Stimulated activated CD8-positive, alpha-beta memory T cell treated with anti-CD3 and anti-CD28 coated beads, Interleukin-12 subunit alpha, Interleukin-12 subunit beta, amount 100 ng/mL, for 1 hour (primary cell): ENCODE data around the gene EYA2.

Experiments used
- DNase-seq: peaks from one replicate; pipeline ENCODE4 v3.0.0-alpha.2; 2020; ENCODE audit warnings: low read depth

EYA2 gene

DNA sequence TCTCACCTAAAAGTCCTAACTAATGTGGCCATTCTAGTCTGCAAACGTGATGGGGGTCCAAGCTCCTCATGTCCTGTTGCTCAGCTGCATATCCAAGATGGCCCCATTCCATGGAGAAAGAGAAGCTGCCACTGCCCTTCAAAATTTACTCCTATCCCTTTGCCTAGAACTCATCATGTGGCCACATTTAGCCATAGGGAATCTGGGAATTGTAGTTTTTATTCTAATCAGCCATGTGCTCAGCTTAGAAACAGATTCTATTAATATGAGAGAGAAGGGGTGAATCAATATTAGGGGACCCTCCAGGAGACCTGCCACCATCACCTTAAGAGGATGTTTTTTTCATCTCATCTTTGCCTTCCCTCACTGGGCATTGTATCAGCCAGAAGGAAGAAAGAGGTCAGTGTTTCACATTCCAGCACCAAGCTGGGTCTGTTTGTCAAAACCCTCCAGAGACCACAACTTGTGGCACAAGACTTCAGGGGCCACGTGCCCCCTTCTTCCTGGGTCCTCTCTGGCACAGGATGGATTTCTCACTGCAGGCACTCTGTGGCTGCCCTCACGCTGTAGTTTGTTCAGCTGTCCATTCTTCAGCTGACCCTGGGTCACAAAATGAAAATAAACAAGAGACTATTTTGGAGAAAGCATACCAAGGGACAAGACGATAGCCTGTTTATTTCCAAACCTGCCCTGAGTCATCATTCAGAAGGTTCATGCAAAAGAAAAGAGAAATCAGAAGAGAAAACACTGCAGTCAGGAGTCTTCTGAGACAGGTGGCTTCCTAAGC, 172.0 kb downstream of the EYA2 start:
- no peak for DNase-seq

DNA sequence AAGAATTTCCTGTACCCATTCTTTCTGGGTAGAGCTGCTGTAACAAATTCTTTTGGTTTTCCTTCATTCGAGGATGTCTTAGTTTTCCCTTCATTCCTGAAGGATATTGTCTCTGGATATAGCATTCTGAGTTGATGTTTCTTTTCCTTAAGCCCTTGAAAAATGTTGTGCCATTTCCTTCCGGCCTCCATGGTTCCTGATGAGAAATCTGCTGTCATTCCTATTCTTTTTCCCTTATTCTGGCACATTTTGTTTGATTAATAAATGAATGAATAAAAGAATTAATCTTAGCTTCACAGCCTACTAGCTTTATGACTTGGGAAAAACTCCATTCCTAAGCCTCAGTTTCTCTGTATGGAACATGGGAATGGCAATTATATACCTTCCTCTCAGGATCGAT, 173.1 kb downstream of the EYA2 start:
- DNase-seq, result no peak

DNA sequence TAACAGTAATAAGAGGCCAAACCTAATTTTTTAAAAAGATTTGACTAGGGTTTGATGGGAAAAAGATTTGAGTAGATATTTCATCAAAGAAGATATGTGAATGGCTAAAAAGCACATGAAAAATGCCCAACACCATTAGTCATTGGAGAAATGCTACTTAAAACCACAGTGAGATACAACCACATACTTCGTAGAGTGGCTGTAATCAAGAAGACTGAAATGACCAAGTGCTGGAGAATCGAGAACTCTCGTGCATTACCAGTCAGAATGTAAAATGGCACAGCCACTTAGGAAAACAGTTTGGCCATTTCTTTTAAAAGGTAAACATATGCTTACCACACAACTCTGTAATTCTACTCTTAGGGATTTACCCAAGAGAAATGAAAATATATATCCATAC, 175.5 kb downstream of the EYA2 start:
- DNase-seq, result no peak

DNA sequence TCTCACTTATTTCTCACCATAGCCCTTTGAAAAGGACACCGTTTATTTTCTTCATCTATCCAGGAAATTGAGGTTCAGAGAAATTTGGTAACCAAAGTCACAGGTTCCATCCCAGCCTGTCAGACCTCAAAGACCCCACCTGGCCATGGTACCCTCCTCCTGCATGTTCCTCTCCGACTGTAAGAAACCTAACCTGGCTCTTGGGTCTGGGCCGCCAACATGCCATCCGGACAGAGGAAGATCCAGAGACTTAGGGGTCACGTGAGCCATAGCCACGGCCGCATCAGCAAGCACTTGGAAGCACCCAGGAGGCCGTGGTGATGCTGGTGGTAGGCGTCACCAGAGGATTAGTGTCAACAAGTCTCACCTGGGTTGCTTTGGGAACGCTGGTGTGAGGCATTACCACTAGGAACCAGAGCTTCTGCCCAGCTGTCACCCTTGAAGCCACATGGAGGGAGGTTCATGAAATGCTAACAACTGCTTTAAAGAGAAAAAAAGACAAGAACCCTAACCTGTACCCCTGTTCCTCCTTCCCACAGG, 177.1 kb downstream of the EYA2 start:
- no peak for DNase-seq

DNA sequence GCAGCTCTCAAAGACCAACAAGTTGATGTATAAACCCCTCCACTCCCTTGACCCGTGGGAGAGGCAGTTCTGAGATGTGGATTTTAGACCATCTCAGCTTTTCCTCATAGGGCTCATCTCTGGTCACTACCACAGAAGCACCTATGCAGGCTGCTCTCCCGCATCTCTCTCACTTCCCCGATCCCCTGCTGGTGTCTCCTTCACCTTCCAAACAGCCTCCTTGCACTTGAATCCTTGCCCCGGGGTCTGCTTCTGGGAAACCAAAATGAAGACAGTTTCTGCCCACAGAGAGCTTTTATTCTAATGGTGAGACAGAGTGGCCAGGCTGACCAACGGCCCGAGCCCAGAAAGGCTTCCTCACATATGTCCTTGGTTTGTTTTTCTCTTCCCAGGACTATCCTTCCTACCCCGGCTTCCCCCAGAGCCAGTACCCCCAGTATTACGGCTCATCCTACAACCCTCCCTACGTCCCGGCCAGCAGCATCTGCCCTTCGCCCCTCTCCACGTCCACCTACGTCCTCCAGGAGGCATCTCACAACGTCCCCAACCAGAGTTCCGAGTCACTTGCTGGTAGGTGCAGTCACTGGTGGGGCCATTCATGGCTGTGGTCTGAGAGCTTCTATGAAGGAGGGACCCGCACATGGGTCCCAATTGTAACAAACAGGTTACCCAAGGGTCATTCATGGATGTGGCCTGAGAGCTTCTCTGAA, 179.3 kb downstream of the EYA2 start:
- DNase-seq, result no peak

DNA sequence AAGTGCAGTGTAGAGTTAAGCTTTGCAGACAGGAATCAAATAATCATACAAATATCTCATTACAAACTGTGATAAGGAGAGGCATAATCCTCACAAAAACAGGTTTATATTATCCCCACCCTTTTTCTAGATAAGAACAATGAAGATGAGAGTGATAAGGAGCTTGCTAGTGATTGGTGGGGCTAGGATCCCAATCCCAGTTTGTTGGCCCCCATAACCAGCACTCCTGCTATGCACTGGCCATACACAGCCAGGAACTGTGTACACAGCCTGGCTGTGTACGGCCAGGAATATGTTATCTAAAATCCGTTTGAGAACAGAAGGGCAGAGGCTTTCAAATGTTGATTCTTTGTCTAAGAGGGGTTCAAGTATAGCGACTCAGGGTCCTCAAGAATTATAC, 180.6 kb downstream of the EYA2 start:
- no peak for DNase-seq

DNA sequence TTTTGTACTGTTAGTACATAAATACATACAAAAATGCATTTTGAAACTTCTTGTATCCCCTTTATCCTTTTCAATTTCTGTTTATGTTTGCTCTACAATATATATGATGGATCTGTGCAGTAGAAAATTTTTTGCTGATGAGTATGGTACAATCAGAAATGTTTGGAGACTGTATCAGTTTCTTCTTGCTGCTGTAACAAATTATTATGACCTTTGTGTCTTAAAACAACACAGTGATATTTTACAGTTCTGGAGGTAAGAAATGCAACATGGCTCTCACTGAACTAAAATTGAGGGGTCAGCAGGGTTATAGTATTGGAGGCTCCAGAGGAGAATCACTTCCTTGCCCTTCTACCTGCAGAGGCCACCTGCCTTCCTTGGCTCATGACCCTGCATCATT, 184.4 kb downstream of the EYA2 start:
- DNase-seq, result no peak

DNA sequence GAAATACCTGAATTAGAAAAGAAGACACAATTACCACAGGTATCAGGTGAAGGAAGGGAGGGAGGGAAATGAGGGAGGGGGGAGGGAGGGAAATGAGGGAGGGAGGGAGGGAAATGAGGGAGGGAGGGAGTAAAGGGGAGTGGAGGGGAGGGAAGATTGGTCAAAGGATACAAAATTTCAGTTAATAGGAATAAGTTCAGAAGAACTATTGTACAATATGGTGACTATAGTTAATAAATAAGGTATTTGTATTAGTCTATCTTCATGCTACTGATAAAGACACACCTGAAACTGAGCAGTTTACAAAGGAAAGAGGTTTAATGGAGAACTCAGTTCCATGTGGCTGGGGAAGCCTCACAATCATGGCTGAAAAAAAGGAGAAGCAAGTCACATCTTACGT, 185.7 kb downstream of the EYA2 start:
- DNase-seq, result no peak

DNA sequence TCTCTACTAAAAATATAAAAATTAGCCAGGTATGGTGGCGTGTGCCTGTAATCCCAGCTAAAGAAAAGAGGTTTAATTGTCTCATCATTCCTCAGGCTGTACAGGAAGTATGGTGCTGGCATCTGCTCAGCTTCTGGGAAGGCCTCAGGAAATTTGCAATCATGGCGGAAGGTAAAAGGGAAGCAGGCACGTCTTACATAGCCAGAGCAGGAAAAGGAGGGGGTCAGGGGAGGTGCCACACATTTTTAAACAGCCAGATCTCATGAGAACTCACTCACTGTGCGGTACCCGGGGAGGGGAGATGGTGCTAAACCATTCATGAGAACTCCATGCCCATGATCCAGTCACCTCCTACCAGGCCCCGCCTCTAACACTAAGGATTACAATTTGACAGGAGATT, 191.7 kb downstream of the EYA2 start:
- DNase-seq, result no peak

DNA sequence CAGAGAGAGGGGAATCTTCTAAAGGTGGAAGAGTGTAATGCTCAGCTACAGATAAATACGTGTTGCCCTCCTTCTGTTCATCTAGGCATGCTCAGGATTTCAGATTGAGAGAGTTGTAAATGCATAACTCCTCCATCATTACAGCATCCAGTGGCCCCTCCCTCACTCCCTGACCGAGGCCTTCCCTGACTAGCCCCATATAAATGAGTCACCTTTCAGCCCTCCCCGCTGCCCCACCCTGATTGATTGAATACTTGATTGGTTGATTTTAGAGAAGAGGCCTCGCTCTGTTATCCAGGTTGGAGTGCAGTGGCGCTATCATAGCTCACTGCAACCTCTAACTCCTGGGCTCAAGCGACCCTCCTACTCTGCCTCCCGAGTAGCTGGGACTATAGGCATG, 193.7 kb downstream of the EYA2 start:
- DNase-seq, result no peak

DNA sequence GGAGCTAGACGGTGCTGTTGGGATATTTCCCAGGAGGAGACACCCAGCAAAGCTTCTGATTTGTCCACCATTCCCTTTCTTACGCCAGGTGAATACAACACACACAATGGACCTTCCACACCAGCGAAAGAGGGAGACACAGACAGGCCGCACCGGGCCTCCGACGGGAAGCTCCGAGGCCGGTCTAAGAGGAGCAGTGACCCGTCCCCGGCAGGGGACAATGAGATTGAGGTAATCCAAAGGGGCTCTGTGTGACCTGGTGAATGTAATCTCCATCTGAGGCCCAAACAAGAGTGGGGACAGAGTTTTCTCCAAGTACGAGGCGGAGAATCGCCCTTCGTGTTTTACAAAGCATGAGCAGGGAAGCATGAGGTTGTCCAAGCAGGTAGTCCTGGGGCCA, 194.5 kb downstream of the EYA2 start:
- DNase-seq, result no peak

DNA sequence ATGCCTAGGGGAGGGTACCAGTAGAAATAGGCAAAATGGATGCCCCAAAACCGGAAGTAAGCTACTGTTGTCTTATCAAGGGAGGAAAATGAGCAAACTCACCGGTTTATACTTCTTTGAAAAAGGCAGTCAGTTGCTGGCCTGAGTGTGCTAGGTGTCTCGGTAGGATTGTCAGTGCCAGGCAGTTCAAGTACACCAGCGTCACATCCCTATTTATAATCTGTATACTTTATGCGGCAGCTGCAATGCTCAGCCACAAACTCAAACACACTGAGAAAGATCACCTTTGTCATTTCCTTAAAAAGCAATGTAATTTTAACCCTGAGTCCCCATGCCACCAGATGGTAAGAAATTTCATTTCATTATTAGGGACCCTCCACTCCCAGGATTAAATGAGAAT, 196.2 kb downstream of the EYA2 start:
- DNase-seq, result no peak

DNA sequence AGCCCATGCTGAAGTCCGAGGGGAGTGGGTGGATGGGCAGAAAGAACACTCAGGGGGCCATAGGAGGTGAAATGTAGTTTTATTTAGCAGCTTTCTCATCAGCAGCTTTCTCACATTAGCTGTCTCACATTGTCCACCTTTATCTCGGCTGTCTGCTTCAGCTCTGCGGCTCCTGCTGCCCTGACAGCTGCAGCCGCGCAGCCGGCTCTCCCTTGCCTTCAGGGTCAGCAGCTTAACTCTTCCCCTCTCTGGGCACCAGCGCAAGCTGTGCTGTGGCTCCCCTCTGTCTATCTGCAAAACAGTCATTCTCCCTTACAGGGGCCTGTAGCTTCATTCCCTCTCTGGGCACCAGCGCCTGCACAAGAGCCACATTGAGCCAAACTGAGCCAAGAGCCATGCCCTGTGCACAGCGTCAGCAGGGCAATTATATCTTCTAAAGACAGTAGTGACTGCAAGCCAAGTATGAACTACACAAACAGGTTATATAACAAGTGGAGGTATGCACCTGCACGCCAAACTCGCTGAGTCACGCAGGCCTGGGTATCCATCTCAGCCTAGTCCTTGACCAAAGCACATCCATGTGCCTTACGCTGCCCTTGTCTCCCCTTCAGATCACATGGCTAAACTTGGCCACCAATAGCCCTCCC, 198.8 kb downstream of the EYA2 start:
- no peak for DNase-seq

DNA sequence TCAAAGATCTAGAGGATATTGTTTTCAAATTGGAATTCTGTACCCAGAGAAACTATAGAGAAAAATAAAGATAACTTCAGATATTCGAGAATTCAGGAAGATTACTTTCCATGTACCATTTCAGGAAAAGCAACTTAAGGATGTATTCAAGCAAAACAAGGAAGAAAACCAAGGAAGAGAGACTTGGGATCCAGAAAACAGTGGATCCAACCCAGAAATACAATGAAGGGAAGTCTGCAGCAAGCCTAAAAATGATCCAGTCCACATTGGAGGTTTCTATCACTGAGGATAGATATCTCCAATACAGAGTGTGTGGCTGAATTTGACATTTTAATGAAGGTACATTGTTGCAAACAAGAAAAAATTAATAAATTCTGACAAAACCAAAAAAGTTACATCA, 201.0 kb downstream of the EYA2 start:
- no peak for DNase-seq

DNA sequence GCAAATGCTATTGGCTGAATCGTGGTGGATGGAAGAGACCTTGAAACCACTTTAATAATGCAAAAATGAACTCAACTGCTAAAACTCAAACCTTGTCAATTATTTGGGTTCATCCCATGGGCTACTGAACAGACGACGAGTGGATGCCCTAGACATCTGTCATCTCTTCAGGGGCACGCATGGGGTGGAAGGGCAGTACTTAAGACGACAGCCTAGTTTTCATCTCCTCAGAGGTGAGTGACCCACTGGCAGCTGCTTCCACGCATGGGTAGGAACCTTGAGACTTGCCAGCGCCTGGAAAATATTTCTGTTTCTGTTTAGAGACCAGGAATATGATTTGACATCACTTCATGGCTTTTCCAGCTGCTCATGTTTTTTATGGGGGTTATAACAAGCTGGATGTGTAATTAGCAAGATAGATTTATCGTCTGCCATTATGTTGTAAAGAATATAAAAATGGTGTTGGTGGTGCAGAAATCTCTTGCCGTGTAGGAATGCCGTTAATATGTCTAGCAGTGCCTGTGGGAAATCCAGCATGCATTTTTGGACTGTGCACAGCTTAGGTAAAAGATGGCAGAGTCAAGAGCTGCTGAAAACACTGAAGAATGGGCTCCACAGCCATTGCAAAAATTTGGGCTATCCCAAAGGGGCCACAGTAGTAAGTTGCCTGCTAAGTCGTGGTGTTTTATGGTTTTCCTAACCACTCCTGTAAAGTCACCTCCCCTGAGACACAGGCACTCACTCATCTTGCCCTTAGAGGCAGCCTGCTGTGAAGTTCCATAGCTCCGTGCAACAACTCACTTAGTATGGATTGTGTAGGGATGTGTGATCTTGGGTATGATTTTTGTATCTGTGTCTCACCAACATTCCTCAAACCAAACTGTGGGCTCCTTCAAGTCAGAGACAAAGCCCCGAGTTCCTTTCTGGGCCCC, 203.3 kb downstream of the EYA2 start:
- DNase-seq, result no peak

DNA sequence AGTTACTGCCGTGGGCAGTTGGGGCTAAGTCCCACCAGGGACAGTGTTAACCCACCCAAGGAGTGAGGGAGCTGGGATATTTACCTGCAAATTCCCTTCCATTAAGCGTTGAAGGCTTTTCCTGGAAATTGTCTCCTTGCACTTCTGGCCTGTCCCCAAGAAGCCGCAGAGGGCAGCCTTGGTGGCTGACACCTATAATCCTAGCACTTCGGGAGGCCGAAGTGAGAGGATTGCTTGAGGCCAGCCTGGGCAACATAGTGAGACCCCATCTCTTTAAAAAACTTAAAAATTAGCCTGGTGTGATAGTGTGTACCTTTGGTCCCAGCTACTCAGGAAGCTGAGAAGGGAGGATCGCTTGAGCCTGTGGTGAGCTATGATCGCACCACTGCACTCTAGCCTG, 204.4 kb downstream of the EYA2 start:
- no peak for DNase-seq

DNA sequence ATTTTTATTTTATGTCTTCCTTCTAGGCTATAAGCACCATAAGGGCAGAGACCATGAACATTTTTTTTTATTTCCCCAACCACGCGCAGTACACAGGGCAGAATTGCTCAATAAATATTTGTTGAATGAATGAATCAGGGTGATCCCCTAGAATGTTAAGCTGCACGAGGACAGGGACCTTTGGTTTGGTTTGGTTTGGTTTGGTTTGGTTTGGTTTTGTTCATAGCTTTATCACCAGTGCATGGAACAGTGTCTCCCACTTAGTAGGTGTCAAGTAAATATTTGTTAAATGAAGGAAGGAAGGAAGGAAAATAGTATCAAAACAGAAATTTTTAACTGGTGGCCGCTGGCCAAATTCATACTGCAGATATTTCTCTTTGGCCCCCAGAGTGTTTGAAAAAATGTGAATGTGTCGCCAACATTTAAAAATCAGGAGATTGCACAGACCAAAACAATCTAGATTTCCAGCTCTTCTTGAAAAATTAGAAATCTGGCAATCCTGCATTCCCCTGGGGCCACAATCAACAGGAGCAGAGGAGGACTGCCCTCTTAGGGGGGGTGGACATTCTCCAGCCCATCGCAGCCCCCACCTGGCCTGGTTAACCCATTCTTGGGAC, 205.3 kb downstream of the EYA2 start:
- DNase-seq, result no peak

DNA sequence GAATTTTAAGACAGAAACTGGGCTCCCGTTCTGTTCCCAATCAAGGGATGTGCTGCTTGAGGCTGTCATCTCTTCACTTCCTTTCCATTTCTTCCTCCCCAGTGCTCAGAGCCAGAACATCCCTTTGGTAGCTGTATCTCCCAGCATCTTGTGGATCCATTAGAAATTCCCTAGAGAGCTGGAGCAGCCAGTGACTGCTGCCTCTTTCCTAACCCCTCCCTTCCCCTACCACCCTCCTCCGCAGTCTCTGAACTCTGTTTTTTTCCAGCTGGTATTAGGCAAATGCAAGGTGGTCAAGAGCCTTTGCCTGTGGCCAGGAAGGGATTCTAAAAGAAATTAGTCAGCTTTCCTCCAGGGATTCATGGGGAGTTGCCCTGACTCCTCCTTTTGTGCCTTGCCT, 208.0 kb downstream of the EYA2 start:
- DNase-seq, result no peak

DNA sequence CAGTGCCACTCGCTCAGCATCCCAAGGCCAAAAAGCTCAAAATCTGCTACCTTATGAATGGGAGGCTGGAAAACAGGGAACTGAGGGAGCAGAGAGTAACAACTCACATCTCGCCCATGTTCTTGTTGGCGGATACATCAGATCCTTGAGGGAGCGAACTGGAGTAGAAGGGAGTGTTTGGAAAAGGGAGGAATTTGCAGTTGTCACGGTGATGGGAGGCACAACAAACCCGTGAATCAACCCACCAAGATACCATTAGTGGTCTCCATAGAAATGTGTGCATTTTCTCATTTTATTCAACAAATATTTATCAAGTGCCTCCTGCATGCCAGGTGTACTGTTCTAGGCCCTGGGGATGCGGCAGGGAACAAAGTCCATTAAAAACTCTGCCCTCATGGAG, 212.1 kb downstream of the EYA2 start:
- no peak for DNase-seq

DNA sequence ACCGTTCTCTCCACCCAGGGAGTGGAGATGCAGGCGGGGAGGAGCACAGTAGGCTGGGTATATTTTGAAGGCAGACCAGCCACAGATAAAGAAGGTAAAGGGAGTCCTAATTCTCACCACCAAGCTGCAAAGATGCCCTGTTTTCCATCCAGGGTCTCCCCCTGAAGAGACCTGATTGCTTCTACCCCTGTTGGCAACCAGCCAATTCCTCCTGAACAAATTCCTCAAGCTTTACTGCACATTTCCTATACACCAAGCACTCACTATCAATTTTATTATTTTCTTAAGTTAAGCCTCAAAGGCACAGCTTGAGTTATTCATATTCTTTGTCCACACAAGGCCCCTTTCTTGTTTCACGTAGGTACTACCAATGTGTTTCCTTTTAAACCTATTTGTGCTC, 214.4 kb downstream of the EYA2 start:
- DNase-seq, result no peak

DNA sequence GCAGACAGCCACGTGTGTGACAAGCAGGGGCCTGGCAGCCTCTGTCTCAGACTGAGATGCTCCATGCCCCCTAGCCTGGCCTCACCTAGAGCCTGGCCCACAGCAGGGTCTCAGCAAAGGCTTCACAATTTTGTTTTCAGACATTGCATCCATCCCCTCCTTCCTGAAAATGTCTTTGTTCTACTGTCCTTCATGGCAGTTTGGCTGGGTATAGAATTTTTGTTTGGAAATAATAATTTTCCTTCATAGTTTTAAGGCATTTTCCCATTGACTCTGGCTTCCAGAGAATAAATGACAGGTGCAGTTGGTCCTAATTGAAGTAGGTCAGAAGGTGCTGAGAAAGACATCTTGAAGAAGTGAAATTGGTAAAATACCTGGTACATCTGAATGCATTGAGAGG, 216.2 kb downstream of the EYA2 start:
- no peak for DNase-seq

DNA sequence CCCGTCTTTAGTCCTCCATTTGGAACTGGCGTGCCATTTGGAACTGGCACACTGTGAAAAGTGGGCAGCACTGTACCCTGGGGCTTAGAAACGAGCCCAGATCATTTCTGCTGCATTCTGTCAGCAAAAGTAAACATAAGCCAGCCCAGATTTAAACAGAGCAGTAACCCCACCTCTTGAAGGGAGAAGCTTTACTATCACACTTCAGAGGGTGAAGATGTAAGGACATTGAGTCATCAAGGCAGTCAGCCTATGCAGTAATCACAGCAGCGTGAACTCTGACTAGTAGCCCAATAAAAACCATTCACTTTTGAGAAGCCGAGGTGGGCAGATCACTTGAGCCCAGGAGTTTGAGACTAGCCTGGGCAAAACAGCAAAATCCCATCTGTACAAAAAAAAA, 216.9 kb downstream of the EYA2 start:
- DNase-seq, result no peak
